Dedifferentiated amniotic fluid mesenchymal stem cell (primary cell): ENCODE data around the gene TNFSF12.
"Not testable (repeated sequence)": the region's sequence is repeated elsewhere in the genome, so short reads cannot be mapped to it uniquely, and the experiment has no call there.

Experiments used
- DNase-seq: peaks from one replicate; pipeline ENCODE4 v3.0.0-alpha.2; 2016; ENCODE audit errors: extremely low spot score

Gene TNFSF12

DNA sequence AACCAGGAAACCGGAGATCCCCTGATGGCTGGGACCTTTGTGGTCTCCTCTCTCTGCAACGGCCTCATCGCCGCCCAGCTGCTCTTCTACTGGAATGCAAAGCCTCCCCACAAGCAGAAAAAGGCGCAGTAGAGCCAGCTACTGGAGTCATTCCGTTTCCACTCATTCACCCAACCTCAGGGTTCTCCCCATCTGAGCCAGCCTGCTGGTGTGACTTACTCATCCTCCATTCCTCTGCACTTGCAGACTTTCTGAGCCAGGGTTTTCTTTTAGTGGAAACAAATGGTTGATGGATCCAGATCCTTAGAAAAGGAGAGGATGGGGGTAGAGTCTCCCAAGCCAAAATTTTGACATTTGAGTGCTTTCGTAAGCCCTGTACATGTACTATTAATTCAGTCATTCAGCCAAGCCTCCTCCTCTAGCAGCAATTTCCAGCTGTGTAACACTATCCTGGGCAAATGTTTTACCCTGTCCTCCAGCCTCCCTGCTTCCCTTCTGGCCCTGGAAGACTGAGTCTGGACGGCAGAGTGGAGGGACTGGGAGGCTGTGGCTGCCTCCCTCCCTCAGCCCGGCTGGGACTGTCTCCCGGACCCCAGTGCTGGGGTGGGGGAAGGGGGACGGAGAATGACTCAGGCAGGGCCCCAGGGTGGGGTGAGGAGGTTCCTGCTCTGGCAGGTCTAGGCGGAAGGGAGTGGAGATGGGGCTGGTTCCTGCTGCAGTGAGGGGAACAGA is 38.7 kb downstream of the TNFSF12 start:
- DNase-seq = peak; percentile 79

DNA sequence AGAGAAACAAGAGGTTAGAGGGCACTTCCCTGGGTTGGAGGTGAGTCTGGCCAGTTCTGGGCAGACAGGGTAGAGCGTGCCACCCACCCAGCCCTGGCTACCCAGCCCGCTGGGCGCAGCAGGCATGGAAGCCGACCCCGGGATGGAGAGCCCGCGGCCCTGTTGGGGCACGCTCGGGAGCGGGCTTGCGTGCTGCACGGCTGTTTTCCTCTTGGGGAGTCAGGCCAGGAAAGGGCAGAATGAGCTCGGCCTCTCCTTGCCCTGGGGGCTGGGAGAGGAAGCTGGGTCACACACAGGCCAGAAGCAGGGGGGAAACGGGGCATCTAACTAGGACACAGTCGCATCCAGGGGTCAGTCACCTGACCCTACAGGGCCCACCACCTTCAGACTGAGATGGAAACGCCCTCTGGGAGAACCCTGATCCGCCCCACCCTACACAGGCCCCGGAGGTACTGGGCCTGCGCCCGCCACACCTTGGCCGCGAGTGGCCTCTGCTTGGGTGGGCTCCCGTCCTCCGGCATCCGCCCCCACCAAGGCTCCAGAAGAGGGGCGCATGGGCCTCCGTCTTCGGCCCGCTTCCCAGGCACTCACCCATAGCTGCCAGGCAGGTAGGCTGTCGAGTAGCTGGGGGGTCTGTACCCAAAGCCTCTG is 39.8 kb downstream of the TNFSF12 start:
- DNase-seq = no peak

DNA sequence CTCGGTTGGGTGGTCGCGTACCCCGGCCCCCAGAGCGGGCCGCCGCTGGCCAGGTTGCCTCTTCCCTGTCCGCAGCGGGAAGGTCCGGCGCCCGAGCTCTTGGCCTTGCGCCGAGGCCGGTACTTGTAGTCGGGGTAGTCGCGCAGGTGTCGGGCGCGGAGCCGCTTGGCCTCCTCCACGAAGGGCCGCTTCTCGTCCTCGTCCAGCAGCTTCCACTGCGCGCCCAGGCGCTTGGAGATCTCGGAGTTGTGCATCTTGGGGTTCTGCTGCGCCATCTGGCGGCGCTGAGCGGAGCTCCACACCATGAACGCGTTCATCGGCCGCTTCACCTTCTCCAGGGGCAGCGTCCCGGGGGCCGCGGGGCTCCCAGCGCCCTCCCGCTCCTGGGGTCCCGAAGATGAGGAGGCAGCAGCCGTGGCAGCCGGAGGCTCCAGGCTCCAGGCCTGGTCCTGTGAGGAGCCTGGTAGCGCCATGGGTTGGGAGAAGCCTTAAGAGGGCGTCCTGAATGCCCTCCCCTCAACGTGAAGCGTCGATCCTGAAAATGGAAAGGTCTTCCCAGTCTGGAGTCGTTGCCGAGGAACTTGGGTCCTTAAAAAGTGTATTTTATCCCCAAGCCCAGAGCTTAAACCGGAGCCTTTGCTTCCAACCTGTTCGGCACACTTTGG is 40.5 kb downstream of the TNFSF12 start:
- DNase-seq = peak; percentile 65

DNA sequence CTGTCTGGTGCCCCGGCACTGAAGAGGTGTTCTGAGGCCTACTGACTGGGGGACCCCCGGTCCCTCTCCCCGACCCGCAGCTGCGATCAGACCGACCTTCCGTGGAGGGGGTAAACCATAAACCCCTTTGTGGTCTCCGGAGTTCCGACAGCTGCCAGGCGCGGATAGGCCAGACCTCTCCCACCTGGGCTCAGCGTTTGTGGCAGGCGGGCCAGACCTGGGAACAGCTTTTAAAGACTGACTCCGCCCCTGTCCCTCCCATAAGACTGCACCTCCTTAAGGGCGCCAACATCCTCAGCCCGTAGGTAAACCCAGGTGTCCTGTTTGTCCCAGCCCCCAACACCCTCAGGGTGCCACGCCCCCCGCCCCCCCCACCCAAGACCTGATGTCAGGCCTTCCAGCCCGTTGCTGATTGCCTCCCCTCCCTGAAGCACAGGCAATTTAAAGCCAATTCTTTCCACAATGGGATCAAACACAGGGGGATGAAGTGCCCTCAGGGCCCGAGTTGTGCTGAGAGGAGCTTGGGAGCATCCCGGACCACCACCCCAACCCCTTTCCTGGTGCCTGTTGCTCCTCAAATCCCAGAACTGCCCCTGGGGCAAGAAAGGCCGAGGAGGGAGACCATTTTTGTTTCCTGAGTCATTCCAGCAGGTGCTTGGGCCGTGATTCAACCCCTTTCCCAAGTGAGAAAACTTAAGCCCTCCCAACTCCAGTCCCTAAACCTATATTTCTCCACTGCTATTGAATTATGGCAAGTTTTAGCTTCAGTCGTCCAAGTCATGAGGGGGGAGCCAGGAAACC is 41.2 kb downstream of the TNFSF12 start, which contains the start of gene SOX15:
Gene SOX15, minus strand, starts transcription at position 204 of the 801 bp plus-strand sequence. CDS start 418 bp downstream, outside the sequence.
- DNase-seq = peak; percentile 13

DNA sequence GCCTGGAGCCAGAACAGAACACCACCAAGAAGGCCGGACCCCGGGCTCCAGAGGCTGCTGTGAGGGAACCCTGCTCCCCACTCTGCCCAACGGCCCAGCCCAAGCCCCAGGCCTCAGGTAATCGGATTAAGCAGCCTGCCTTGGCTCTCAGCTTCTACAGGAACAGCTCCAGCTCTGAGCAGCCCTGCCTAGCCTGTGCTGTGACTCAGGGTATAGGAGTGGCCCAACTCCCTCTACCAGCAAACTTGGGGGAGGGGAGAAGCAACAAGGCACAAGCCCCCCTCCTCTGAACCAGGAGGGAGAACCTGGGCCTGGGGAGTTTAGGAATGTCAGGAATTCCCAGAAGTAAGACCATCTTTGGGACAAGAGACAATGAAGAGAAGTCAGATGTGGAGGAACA is 41.9 kb downstream of the TNFSF12 start:
- DNase-seq = peak; percentile 57

DNA sequence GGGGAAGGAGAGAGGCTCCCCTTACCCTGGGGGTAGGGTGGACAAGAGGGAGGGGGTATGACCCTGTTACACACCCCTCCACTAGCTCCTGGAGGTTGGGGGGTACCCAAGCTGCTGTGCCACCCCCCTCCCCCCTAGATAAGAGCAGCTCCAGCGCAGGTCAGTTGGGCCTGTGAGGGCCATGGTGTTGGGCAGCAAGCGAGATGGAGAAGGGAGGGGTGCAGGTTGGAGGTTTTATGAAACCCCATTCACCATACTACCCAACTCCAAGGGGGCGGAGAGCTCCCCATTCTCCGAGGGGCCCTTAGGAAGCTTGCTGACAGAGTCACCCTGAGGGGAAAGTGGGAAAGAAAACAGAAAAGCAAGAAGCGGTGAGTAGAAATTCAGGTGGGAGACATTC is 42.7 kb downstream of the TNFSF12 start:
- DNase-seq = no peak

DNA sequence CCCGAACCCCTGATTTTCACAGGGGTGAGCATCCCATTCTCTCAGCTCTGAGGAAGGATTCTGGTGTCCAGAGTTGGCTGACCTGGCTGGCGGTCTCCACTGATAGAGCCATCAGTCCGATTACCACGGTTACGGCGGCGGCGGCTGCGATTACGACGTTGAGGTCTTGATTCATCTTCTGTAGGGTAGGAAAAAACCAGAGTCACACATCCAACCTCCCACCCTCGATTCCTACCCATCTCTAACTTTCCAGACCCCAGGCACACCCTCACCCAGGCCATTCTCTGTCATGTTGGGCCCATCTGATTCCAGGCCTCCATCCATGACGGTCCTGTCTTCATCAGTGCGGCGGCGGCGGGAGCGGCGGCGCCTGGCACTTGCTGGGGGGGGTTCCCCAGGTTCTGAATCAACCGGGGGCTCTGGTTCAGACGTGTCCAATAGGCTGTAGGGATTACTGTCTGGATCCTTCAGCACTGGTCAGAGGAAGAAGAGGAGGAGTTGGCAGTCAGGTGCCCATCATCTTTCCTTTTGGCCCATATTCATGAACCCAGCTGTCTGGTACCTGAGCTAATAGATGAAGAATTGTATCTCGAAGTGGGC is 43.7 kb downstream of the TNFSF12 start:
- DNase-seq = no peak

DNA sequence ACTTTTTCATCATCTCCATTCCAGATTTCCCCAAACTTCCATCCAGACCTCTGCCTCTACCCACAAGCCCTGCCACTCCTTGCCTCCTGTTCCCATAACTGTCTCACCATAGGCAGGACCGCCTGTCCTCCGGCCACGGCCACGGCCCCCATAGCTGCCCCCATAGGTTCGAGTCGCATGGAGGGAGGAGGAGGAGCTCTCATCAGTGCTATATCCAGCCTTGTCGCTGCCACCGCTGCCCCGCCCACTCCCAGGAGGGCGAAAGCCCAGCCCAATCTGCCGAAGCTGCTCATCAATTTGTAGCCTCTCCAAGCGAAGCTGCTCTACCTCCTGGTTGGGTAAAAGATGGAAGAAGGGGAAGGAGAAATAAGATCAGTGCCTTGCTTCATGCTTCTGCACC is 44.4 kb downstream of the TNFSF12 start:
- DNase-seq = no peak

DNA sequence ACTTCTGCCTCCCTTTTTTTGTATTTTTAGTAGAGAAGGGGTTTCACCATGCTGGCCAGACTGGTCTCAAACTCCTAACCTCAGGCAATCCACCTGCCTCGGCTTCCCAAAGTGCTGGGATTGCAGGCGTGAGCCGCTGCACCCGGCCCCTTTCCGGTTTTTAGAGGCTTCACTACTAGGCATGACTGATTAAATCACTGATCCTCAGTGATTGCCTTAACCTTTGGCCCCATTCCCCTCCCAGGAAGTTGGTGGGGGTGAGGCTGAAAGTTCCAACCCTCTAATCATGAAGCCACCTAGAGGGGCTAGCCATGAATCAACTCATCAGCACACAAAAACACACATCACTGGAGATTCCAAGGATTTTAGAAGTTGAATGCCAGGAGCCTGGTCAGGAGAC is 48.7 kb downstream of the TNFSF12 start:
- DNase-seq = not testable (repeated sequence)

DNA sequence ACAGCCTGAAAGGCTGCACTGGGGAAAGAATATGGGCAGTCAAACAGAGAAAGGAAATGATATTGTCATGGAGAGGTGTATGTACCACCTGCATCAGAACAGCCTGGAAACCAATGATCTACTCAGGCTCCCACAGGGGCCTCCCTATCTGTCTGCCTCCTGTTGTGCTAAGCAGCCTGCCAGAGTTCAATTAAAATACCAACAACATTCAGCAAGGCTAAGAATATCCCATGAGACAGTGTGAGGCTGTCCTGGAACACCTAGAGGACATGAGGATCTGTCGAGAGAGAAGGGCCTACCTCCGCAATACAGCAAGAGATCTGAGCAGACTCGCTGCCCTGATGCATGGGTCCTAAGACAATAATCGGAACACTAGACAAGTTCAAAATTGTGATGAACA is 57.4 kb downstream of the TNFSF12 start:
- DNase-seq = peak; percentile 14
